Measurements from ENCODE around the gene ZNF629. TPM values are rescaled to one million over a fixed set of nuclear protein-coding genes. Genes with fewer than 3 reads are reported as not detected.
A peak's percentile ranks its signal among the peaks of the same experiment; 100 is the strongest.

The ZNF629 gene
- total RNA-seq, 1 donor = 19.4 TPM

- DNase-seq (ENCODE audit: low read depth) = no peak
- no peak for TF ChIP-seq CTCF (IDR thresholded peaks at IDR 0.05; ENCODE audit: insufficient read depth, low read depth, low read length)
- H3K4me3 ChIP-seq (ENCODE audit: low read depth, low read length) = peak overlapping the region; percentile 96
Measured at GRCh38 chr16:30785126-30786106, 1.6 kb downstream of the ZNF629 start.

GRCh38 chr16:30784215-30784614, 2.8 kb downstream of the ZNF629 start:
- DNase-seq (ENCODE audit: low read depth) = no peak
- TF ChIP-seq CTCF (IDR thresholded peaks at IDR 0.05; ENCODE audit: insufficient read depth, low read depth, low read length) = no peak

DNA sequence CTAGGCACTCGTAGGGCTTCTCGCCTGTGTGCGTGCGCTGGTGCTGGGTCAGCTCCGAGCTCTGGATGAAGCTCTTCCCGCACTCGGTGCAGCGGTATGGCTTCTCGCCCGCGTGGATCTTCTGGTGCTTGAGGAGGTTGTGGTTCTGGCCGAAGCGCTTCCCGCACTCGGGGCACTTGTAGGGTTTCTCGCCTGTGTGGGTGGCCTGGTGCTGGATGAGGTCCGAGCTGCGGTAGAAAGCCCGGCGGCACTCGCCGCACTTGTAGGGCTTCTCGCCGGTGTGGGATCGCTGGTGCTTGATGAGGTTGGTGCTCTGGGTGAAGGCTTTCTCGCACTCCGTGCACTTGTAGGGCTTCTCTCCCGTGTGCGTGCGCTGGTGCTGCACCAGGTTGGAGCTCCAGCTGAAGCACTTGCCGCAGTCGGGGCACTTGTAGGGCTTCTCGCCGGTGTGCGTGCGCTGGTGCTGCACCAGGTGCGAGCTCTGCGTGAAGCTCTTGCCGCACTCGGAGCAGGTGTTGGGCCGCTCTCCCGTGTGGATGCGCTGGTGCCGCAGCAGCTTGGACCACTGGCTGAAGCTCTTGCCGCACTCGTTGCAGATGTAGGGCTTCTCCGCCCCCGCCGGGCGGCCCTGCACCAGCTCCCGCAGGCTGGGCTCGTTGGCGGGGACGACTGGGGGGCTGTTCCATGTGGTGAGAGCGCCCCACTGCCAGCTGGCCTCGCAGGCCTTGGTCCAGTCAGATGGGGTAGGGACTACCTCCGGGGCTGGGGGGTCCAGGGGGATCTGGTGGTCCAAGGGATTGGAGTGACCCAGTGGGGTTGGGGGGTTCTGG, 3.5 kb downstream of the ZNF629 start:
- DNase-seq (ENCODE audit: low read depth) = no peak
- TF ChIP-seq CTCF (IDR thresholded peaks at IDR 0.05; ENCODE audit: insufficient read depth, low read depth, low read length) = no peak
- H3K4me3 ChIP-seq (ENCODE audit: low read depth, low read length) = no peak overlapping the region

More at GRCh38 chr16:30784215-30784614, 2.8 kb downstream of the ZNF629 start:
- H3K4me3 ChIP-seq (ENCODE audit: low read depth, low read length) = no peak overlapping the region

- no peak overlapping the region for H3K4me3 ChIP-seq (ENCODE audit: low read depth, low read length)
- DNase-seq (ENCODE audit: low read depth) = no peak
- TF ChIP-seq CTCF (IDR thresholded peaks at IDR 0.05; ENCODE audit: insufficient read depth, low read depth, low read length) = no peak
Measured at GRCh38 chr16:30782486-30783279, 4.3 kb downstream of the ZNF629 start.

DNA sequence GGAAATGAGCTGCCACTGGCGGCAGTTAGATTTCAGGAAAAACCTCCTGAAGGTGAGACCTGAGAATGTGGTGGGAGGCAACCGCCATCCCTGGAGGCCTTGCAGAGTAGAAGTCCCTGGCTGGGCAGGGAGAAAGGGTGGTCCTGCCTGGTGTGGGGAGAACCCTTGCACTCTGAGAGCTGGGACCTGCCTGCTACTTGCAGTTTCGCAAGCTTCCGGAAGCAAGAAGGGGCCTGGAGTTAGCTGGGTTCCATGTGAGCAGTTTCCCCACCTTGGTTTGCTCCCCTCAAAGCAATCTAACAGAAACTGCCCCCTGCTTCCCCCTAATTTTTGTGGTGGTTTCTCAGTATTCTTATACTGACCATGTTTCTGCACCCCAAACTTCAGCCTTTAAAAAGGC, 6.5 kb downstream of the ZNF629 start:
- no peak overlapping the region for H3K4me3 ChIP-seq (ENCODE audit: low read depth, low read length)
- no peak for DNase-seq (ENCODE audit: low read depth)
- no peak for TF ChIP-seq CTCF (IDR thresholded peaks at IDR 0.05; ENCODE audit: insufficient read depth, low read depth, low read length)

DNA sequence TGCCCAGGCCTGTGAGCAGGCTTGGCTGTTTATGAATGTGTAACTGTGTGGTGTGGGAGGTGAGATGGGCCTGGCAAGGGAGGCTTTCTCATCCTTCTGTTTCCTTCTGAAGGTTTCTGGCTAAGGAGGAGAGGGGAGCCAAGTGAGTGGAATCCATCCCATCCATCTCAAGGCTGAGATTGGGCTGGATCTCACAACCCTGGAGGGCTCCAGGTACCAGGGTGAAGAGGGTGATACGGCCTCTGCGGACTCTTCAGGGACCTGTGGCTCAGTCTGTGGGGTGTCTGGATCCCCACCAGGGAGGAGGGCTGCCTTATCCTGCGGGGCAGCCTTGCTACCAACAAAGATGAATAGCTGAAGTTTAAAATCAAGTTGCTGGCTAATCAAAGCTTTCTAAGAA, 7.0 kb downstream of the ZNF629 start:
- no peak for DNase-seq (ENCODE audit: low read depth)
- no peak overlapping the region for H3K4me3 ChIP-seq (ENCODE audit: low read depth, low read length)
- TF ChIP-seq CTCF (IDR thresholded peaks at IDR 0.05; ENCODE audit: insufficient read depth, low read depth, low read length) = no peak
